Activated gamma-delta T cell treated with Interleukin-2 at 50 U/mL for 16 hours (primary cell): ENCODE results near the gene THEM4.
A peak's percentile ranks its signal among the peaks of the same experiment; 100 is the strongest.
"Not testable (repeated sequence)": the region's sequence is repeated elsewhere in the genome, so short reads cannot be mapped to it uniquely, and the experiment has no call there.

Experiments
- DNase-seq: peaks from one replicate; pipeline ENCODE4 v3.0.0-alpha.2; 2020

The THEM4 gene

DNA sequence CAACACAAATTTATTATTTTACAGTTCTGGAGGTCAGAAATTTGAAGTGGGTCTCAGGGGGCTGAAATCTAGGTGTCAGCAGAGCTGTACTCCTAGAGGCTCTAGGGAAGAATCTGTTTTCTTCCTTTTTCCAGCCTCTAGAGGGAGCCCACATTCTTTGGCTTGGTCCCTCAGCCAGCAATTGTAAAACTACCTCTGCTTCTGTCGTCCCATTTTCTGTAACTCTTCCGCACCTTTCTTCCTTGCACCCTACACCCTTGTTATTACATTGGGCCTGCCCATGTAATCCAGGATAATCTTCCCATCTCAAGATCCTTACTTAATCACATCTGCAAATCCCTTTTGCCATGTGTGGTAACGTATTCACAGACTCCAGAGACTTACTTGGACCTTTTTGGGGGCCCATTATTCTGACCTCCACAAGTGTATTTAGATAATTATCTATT is 24.8 kb upstream of the THEM4 start:
- peak; percentile 42 for DNase-seq

DNA sequence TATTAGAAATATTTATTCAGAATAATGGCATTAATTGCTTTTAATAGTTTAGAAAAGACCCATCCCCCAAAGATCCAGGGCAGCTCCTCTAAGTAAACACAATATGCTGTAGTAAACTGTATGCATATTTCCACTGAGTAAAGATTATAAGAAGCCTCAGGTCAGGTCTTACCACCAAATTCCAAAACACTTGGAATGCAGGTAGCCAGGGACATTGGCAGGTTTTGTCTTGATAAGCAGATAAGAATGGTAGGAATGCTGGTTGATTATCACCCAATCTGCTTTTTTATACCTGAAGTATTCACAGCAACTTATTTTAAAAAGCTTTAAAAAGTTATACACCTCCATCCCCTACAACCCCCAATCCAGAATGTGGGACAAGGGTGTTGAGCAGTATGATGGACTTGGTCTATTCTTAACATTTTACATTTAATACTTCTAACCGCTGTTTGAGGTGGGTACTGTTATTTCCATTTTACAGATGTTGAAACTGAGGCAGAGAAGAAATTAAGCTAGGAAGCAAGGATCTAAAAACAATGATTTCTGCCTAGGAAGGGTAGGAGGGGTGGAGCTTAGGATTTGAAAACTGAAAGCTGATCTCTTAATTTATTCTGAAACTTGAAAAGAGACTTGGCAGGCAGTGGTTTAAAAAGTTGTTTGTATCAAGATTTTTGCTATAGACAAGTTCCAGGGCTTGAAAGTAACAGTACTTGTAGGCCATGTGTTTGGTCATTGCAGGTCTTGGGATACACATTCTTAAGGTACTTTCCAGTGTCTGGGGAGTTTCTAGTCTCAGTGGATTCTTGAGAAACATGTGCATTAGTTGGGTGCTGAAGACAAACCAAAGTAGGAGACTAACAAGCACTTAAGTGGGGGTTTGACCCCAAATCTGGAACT is 15.6 kb upstream of the THEM4 start:
- no peak for DNase-seq

DNA sequence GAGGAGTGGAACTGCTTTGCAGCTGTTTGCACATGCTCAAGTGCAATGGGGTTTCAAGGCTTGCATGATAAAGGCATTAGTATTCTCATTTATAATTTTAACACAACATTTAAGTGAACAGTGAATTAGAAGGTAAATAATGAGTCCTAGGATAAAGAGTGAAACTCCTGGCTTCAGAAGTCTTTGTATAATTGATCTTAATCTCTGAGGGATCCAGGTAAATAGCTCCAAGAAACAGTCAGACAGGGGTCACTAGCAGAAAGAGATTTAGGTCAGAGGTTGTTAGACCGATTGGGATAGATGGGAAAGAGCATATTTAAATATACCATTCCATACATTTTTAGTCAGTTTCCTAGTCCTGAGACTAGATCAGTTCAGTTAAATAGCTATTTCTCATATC is 14.1 kb upstream of the THEM4 start:
- no peak for DNase-seq

DNA sequence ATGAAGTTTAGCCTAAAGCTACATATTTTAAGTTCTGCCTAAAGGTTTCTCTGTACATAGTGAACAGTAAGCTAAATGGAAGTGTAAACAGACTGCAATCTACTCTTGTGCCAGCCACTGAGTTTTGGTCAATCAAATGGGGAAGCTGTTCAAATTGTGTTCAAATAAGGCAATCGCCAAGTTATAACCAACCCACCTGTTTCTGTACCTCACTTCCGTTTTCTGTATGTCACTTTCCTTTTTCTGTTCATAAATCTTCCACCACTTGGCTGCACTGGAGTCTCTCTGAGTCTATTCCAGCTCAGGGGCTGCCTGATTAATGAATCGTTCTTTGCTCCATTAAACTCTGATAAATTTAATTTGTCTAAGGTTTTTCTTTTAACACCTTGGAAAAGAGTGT is 10.8 kb upstream of the THEM4 start:
- DNase-seq: no peak

DNA sequence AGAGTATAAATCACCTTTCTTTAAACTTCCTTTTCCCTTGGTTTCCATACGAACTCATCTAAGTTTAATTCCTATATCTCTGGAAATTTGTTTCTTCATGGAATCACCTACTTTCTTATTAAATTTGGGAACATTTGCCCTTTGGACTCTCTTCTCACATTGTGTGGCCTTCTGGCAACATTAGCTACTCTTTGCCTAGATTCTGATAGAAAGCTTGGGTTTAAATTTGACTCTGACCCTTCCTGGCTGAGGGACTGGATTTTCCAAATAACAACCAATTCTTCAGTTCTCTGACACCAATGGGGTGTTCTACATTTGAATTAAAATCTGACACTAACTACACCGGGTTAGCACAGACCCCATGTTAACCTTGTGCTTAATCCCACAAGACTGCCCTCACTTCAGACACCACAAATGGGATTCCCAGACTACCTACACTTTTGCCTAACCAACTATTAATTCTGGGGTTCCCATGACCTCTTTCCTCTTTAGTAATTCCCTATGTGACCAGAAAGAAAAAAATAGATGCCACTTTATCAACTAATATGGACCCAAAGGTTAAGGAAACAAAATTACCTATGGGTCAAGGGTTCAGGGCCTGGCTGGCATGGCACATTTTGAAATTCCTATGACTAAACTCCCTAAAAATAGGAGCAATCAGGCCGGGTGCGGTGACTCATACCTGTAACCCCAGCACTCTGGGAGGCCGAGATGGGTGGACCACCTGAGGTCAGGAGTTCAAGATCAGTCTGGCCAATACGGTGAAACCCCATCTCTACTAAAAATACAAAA is 9.7 kb upstream of the THEM4 start:
- no peak for DNase-seq

DNA sequence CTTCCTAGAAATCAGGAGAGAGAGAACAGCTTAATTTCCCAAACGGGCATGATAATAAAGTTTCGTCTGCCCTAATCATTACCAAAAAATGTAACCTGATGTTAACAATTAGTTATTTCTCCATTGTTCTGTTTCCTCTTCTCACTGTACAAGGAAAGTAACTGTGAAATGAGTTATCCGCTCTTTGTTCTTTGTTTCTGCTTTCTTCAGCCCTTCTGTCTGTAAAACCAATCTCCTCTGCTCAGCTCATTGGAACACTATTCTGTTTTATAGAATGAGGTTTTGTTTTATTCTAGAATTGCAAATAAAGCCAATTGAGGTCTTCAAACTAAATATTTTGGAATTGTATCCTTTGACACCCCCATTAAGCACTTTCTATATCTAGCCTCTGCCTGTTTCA is 8.8 kb upstream of the THEM4 start:
- DNase-seq: no peak

DNA sequence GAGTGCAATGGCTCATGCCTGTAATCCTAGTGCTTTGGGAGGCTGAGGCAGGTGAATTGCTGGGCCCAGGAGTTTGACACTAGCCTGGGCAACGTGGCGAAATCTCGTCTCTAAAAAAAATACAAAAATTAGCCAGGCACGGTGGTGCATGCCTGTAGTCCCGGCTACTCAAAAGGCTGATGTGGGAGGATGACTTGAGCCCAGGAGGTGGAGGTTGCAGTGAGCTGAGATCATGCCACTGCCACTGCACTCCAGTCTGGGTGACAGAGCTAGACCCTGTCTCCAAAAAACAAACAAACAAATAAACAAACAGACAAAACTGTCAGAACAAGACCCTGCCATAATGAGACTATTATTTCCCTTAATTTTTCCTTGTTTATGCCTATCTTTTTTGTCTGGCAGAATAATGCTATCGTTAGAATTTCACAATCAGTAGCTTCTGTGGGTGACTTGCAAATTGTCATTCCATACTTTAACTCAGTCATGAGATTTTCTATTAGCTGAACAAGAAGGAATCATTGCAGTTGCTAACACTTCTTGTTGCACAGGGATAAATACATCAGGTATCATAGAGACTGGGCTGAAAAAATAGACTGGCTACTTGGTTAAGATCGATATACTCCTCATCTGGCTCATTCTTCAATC is 7.5 kb upstream of the THEM4 start:
- DNase-seq: no peak

DNA sequence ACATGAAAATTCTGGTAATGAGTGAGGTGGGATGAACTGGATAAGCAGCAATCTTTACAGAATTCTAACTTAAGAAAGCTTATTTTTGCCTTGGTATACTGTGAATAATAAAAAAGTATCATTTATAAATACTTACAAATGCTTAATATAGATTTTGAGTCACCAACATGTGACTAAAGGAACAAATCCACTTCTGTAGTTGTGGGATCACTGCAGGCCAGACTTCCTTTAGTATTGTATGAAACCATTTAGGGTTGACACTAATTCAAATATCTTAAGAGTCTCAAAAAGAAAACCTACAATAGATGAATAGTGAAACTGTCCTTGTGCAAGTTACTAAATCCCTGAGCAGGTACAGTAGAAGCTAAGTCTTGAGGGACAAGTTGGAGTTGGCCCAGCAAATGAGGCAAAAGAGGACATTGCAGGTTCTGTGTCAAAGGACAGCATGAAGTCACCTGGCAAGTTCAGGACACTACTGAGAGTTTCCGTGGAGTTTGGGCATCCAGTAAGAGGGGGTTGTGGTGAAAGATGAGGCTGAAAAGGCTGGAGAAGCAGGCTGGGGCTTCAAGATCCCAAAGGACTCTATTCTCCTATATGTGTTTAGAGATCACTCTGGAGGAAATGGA is 5.9 kb upstream of the THEM4 start:
- no peak for DNase-seq

DNA sequence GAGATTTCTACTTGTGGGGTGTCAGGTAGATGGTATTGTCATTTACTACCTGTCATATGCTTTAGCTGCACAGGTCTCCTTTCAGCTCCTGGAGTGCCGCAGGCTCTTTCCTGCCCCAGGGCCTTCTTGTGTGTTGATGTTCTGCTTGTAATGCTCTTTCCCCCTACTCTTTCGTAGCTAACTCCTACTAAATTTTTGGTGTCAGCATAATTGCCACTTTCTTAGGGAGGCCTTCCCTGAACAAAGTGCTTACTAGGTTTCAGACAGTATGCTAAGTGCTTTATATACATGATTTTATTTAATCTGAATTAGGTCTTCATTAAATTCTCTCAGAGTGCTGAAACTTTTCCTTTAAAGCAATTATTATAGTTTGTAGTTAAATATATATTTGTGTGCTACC is 4.8 kb upstream of the THEM4 start:
- DNase-seq: no peak

DNA sequence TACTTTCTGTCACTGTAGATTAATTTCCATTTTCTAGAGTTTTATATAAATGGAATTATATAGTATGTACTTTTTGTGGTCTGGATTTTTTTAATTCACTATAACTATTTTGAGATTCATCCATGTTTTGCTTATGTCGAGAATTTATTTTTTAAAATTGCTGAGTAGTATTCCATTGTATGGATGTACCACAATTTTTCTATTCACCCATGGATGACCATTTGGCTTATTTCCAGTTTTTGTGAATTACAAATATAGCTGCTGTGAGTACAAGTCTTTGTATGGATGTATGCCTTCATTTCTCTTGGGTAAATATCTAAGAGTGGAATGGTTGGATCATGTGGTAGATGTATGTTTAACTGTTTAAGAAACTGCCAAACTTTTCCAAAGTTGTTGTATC is 3.7 kb upstream of the THEM4 start:
- no peak for DNase-seq

DNA sequence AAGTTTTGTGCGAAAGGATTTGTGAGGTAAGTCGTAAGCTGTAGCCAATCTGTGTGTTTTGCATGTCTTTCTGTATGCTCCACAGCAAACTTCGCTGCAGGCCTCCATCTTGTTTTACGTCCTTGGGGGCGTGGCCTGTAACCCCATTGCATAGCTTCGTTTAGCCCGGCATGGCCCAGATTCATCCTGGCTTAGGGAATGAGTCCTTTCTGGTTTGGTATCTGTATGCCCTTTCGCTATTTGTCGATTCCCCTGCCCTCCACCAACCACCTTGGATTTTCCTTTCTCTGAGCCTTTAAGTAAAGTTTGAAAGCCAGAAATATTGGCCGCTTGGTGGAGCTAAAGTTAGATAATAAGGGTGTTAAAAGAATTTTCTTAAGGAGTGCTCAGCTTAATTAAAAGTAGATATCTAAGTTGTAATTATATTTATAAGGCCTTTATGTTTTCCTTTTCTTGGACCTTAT is 1.1 kb downstream of the THEM4 start:
- DNase-seq: no peak

DNA sequence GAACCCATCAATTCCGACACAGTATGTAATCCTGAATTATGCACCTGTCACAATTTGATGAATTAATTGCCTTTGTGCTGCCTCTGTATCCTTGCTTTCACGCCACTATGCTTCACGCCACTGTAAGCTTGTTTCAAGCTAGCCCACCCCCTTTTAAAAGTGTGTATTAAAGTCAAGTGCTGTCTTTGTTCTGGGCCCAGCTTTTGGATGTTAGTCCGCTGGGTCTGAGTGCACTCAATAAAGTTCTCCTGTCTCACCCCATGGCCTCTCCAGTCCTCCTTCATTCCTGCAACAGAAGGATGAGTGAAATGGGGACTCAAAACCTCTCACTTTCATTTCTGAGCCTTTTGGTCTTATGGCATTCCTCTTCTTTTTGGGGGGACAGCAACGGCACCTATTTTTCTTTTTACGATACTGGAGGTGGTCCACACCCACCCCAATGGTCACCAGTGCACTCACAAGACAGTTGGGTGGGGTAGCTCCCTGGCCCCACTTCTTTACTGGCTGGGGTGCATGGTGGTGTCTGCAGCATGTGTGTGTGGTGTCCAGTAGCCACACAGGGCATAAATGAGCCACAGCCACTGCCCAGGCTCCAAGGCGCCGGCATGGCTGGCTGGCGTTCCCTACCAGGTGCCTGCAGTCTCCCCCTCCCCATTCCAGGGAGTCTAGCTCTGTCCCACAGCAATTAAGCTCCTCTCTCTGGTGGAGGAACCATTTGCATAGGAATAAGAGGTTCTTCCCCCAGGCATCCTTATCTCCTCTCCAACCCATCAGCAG is 1.8 kb downstream of the THEM4 start:
- no peak for DNase-seq

DNA sequence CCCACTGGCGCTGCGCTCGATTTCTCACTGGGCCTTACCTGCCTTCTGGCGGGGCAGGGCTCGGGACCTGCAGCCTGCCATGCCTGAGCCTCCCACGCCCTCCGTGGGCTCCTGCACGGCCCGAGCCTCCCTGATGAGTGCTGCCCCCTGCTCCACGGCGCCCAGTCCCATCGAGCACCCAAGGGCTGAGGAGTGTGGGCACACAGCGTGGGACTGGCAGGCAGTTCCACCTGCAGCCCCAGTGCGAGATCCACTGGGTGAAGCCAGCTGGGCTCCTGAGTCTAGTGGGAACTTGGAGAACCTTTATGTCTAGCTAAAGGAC is 3.0 kb downstream of the THEM4 start:
- DNase-seq: not testable (repeated sequence)

DNA sequence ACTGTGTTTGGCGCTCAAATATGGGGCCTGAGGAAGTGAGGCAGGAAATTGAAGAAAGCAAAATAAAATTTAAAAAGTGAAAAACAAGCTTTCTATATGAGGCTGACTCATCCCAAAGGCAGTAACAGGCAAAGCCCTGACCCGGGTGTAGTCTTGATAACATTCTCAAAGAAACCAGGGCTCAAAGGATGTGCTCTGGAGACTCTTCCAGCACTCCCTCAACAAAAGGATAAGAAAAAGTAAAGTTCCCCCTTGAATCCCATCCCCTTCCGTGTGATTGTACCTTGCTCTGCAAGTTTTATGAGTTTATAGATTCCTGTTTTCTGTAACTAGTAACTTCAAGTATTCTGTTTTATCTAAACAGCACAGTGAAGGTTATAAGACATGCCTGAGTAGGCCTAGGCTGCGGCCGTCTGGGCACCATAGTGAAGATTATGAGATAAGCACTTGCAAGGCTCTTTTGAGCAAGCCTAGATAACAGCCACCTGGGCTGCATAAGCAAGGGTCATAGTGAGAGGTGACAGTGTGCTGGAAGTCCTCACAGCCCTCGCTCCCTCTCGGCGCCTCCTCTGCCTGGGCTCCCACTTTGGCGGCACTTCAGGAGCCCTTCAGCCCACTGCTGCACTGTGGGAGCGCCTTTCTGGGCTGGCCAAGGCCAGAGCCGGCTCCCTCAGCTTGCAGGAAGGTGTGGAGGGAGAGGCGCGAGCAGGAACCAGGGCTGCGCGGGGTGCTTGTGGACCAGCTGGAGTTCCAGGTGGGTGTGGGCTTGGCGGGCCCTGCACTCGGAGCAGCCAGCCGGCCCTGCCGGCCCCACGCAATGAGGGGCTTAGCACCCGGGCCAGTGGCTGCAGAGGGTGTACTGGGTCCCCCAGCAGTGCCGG is 3.6 kb downstream of the THEM4 start:
- DNase-seq: peak; percentile 22

DNA sequence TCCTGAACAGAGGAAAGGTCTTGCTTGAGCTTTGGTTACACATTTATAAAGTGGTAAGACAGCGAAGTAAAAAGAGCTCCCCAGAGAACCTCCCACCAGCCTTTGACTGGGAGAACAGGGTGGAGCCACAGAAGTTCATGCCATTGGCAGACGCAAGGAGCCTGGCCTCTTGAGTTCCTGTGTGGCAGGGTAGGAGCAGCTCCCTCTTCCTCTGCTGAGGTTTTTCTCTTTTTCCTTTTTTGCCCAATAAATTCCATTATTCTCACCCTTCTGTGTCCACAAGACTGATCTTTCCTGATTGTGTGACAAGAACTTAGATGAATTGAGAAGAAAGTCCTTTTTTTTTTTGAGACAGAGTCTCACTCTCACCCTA is 4.3 kb downstream of the THEM4 start:
- peak; percentile 63 for DNase-seq

DNA sequence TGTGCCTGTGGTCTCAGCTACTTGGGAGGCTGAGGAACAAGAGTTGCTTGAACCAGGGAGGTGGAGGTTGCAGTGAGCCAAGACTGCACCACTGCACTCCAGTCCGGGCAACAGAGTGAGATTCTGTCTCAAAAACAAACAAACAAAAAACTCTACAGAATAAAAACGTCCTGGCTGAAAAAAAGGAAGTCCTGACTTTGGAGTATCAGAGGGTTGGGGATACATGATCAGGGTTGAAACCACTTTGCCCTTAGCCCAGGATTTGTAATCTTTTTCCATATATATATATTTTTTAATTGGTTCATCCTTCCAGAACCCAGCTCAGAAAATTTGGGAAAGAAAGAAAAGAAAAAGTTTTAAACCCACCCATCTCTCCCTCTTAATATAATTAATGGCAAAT is 6.5 kb downstream of the THEM4 start:
- no peak for DNase-seq

DNA sequence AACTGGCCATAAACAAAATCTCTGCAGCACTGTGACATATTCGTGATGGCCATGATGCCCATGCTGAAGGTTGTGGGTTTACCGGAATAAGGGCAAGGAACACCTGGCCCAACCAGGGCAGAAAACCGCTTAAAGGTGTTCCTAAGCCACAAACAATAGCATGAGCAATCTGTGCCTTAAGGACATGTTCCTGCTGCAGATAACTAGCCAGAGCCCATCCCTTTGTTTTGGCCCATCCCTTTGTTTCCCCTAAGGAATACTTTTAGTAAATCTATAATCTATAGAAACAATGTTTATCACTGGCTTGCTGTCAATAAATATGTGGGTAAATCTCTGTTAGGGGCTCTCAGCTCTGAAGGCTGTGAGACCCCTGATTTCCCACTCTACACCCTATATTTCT is 8.5 kb downstream of the THEM4 start:
- DNase-seq: not testable (repeated sequence)

DNA sequence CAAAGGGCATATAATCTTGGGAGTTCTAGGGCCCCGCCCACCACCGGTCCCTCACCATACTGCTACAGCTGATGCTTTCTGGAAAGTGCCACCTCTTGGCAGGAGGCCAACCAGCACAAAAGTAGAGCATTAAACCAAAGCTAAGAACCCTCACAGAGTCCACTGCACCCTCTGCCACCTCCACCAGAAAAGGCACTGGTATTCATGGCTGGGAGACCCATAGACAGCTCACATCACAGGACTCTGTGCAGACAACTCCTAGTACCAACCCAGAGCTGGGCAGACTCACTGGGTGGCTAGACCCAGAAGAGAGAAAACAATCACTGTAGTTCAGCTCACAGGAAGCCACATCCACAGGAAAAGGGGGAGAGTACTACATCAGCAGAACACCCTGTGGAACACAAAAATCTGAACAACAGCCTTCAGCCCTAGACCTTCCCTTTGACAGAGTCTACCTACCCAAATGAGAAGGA is 10.8 kb downstream of the THEM4 start:
- DNase-seq: peak; percentile 61

DNA sequence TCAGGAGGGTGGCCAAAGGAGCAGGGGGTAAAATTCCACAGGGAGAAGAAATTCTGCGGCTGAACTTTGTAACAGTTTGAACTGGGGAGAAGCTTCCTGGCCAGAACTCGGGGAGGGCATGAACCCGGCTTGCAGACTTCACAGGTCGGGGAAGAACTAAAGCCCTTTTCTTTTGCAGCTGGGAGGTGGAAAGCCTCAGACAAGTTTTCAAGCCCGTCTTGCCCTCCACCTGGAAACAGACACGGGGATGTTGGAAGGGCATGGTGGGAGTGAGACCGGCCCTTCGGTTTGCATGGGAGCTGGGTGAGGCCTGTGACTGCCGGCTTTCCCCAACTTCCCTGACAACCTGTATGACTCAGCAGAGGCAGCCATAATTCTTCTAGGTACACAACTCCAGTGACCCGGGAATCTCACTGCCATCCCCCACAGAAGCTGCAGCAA is 11.3 kb downstream of the THEM4 start:
- DNase-seq: no peak

DNA sequence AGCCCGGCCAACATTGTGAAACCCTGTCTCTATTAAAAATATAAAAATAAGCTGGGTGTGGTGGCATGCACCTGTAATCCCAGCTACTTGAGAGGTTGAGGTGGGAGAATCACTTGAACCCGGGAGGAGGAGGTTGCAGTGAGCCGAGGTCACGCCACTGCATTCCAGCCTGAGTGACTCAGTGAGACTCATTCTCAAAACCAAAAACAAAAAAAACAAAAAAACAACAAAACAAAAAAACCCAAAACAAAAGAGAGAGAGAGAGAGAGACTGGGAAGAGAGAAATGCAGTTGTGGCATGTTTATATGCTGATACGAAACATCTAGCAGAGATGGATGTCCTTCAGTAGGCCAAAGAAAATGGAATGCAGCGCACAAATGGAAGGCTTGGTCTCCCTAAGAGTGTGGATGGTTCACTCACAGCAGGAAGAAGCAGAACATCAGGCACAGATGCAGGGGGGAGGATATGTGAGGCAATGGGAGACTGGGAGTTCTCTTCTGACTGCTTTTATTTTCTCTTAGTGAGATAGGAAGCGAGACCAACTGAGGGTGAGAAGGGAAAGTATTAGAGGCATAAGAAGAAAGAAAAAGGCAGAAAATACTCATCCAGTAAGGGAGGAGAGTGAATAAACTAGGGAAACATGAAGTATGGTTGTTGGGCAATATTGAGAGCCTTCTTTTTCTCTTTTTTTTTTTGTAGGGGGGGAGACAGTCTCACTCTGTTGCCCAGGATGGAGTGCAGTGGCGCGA is 16.0 kb downstream of the THEM4 start:
- DNase-seq: no peak
